ENCODE data around the gene BPIFB3. TPM values are rescaled to one million over a fixed set of nuclear protein-coding genes. Genes with fewer than 3 reads are reported as not detected.

BPIFB3 gene
- total and polyA plus RNA-seq, 11 donors = not detected

- Histone ChIP-seq H3K36me3 (no peaks in the 10 kb centered on the region), H3K27me3 (peaks cover 0 to 6% (median 0%) of the 10 kb centered on the region in 9 donors), H3K4me1 (no peaks in the 10 kb centered on the region), H3K27ac (no peak overlapping the region), H3K4me3 (no peak overlapping the region), H3K9me3 (peaks cover 0 to 8% (median 0%) of the 10 kb centered on the region in 12 donors)
- WGBS, 4 donors = 83 to 88% (median 85%) methylated on average over 21 to 23 of the region's 23 CpGs
- no peak for ATAC-seq
- DNase-seq = peak in 1 of 5 donors; percentile 40
- TF ChIP-seq POLR2A (IDR thresholded peaks at IDR 0.05) (no peak), CTCF (IDR thresholded peaks at IDR 0.05) (no peak)
- intact Hi-C loops (cut with DNase I) = no loop called here
Measured at GRCh38 chr20:33008336-33009213, 45.1 kb upstream of the BPIFB3 start.

- ATAC-seq (no peak), DNase-seq (peak in 1 of 5 donors; percentile 44)
- Histone ChIP-seq H3K27me3 (peaks cover 0 to 8% (median 0%) of the 10 kb centered on the region in 9 donors), H3K27ac (no peak overlapping the region), H3K4me1 (no peaks in the 10 kb centered on the region), H3K4me3 (no peak overlapping the region), H3K36me3 (no peaks in the 10 kb centered on the region), H3K9me3 (peaks cover 0 to 8% (median 0%) of the 10 kb centered on the region in 12 donors)
- TF ChIP-seq CTCF (IDR thresholded peaks at IDR 0.05) = no peak
- no peak for TF ChIP-seq POLR2A (IDR thresholded peaks at IDR 0.05)
- 57 to 66% (median 62%) methylated on average over 15 to 19 of the region's 19 CpGs for WGBS, 4 donors
- intact Hi-C loops (cut with DNase I) = no loop called here
Measured at GRCh38 chr20:33009214-33010132, 44.2 kb upstream of the BPIFB3 start.

- H3K36me3 ChIP-seq = no peaks in the 10 kb centered on the region
- H3K9me3 ChIP-seq = peaks cover 0 to 5% (median 0%) of the 10 kb centered on the region in 12 donors
- no peak for DNase-seq
- 81 to 92% (median 82%) methylated on average over 5 of the region's 5 CpGs for WGBS, 4 donors
- TF ChIP-seq CTCF (IDR thresholded peaks at IDR 0.05) (no peak), POLR2A (IDR thresholded peaks at IDR 0.05) (no peak)
- ATAC-seq = no peak
- no peaks in the 10 kb centered on the region for H3K4me1 ChIP-seq
- no peak overlapping the region for H3K4me3 ChIP-seq
- no peak overlapping the region for H3K27ac ChIP-seq
- intact Hi-C loops (cut with DNase I) = no loop called here
- peaks cover 0 to 8% (median 0%) of the 10 kb centered on the region in 9 donors for H3K27me3 ChIP-seq
Measured at GRCh38 chr20:33010133-33010504, 43.6 kb upstream of the BPIFB3 start.

Data from heart left ventricle (tissue), 16 donors.